Fibroblast of skin of left biceps (primary cell): ENCODE results near the gene LRFN5.
"Not testable (repeated sequence)": the region's sequence is repeated elsewhere in the genome, so short reads cannot be mapped to it uniquely, and the experiment has no call there.

ENCODE experiments used
- DNase-seq, 2 experiments: peaks; one replicate each; pipeline ENCODE4 v3.0.0-alpha.2; 2013; ENCODE audit warnings: low read depth in 2 of 2

Gene LRFN5

GRCh38 chr14:41606532-41607303 is at the start of gene LRFN5:
Gene LRFN5, plus strand, starts transcription at chr14:41606876.
- DNase-seq: no peak

- DNase-seq: no peak
These were observed 48.2 kb upstream of the LRFN5 start for GRCh38 chr14:41558490-41558889.

- not testable (repeated sequence) for DNase-seq
These were observed 39.8 kb upstream of the LRFN5 start for GRCh38 chr14:41566864-41567263.

GRCh38 chr14:41568979-41569378 is 37.7 kb upstream of the LRFN5 start:
- no peak for DNase-seq

GRCh38 chr14:41570415-41571155 is 36.1 kb upstream of the LRFN5 start:
- no peak for DNase-seq

- DNase-seq: no peak
These were observed 20.4 kb upstream of the LRFN5 start for GRCh38 chr14:41586237-41586636.

GRCh38 chr14:41597647-41598046 is 9.0 kb upstream of the LRFN5 start:
- DNase-seq: no peak

GRCh38 chr14:41599805-41600385 is 6.8 kb upstream of the LRFN5 start:
- DNase-seq: not testable (repeated sequence)

- DNase-seq: peak; percentile 55 to 58
These were observed 1.8 kb upstream of the LRFN5 start for GRCh38 chr14:41604721-41605531.

GRCh38 chr14:41605550-41606281 is 960 bp upstream of the LRFN5 start:
- DNase-seq: no peak

GRCh38 chr14:41606282-41606531 is 469 bp upstream of the LRFN5 start:
- no peak for DNase-seq

GRCh38 chr14:41607304-41607775 is 664 bp downstream of the LRFN5 start:
- no peak for DNase-seq

- no peak for DNase-seq
These were observed 1.4 kb downstream of the LRFN5 start for GRCh38 chr14:41607966-41608663.

- no peak for DNase-seq
These were observed 2.2 kb downstream of the LRFN5 start for GRCh38 chr14:41608681-41609390.

GRCh38 chr14:41609704-41610183 is 3.1 kb downstream of the LRFN5 start:
- no peak for DNase-seq

GRCh38 chr14:41615011-41615595 is 8.4 kb downstream of the LRFN5 start:
- no peak for DNase-seq

GRCh38 chr14:41623736-41624135 is 17.1 kb downstream of the LRFN5 start:
- DNase-seq: no peak

- DNase-seq: no peak
These were observed 23.2 kb downstream of the LRFN5 start for GRCh38 chr14:41629876-41630275.

GRCh38 chr14:41634286-41634685 is 27.6 kb downstream of the LRFN5 start:
- DNase-seq: no peak
